HL-60/S4 treated with retinoic acid at 250 ng/mL for 4 days and 3 days (cell line): ENCODE results near the gene PLXNA4.
"Not testable (repeated sequence)": the region's sequence is repeated elsewhere in the genome, so short reads cannot be mapped to it uniquely, and the experiment has no call there.

Source experiments
- in situ Hi-C: fragments of 300-500 bp; cut with MboI; formaldehyde crosslinking; loops from 2 replicates; pipeline ENCODE4 v1.7.0; 2022; ENCODE audit warnings: low sequenced_read_pairs

Gene PLXNA4

DNA sequence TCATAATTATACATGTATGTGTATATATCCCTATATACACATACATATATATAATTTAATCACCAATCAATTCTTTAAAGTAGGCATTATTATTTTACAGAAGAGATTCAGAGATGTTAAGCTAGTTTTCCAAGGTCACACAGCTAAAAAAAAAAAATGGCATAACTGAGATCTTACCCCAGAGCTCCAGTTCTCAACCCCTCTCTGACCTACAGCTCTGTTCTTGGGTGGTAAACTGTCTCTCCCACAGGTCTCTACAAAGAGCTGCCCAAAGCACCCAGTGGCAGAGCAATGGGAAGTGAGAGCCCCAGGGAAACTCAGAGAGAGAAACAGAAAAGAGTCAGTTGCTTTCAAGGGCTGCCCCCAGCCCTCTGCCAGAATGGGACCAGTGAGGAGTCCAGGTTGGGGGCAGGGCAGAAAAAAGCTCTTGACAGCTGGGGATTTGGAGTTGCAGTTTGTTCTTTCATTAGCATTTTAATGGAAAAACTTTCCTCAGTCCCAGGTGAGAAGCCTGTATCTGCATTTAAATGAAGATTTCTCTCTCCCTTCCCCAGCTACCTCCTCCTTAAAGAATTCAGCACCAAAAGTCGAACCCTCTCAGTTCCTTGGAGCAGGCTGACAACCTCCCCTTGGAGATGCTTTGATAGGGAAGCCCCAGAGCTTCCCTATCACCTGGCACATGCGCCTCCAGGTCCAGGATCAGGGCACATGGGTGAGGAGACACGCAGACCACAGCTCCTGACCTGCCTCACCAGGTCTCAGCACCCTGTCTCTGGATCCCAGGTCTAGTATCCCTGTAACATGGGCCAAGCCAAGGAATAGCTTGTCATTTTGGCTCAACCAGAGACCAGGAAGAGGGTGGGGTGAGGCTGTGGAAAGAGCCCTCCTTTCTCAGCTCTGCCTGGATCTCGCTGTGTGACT lies 388.1 kb downstream of the PLXNA4 start:
- in situ Hi-C loops, result no loop called here

- in situ Hi-C loops, result no loop called here
Measured at GRCh38 chr7:132187391-132187790, 388.9 kb downstream of the PLXNA4 start.

DNA sequence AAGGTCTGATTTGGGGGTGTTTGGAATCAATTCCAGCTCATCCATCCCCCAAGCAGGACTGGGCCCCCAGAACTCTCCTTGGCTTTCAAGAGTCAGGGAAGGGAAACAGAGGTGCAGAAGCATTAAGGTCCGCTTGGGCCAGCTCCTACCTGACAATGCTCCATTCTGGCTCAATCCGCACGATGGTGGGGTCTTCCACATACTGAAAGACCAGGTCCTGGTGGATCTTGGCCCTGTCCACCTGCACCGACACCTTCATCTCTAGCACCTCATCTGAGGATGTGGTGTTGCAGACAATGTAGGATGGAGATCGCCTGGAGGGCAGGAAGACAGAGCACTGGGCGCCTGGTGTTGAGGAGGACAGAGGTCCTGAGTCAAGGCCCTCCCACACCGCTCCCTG lies 391.1 kb downstream of the PLXNA4 start:
- in situ Hi-C loops, result no loop called here

- in situ Hi-C loops, result no loop called here
Measured at GRCh38 chr7:132183781-132184380, 392.4 kb downstream of the PLXNA4 start.

DNA sequence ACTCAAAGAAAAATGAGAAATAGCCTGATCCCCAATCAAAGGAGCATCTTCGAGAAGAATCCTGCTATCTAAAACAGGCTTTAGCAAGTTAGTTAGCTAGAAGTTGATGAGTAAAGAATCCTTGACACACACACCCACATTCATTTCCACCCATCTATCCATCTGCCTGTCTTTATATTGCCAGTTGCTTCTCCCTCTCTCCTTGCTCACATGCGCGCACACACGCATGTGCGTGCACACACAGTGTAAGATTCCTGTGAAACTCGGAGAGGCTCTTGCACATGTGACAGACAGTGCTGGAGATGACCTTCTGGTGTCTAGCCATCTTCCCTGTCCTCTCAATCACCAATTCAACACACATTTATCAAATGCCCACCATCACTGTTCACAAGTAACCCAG lies 393.3 kb downstream of the PLXNA4 start:
- in situ Hi-C loops, result no loop called here

DNA sequence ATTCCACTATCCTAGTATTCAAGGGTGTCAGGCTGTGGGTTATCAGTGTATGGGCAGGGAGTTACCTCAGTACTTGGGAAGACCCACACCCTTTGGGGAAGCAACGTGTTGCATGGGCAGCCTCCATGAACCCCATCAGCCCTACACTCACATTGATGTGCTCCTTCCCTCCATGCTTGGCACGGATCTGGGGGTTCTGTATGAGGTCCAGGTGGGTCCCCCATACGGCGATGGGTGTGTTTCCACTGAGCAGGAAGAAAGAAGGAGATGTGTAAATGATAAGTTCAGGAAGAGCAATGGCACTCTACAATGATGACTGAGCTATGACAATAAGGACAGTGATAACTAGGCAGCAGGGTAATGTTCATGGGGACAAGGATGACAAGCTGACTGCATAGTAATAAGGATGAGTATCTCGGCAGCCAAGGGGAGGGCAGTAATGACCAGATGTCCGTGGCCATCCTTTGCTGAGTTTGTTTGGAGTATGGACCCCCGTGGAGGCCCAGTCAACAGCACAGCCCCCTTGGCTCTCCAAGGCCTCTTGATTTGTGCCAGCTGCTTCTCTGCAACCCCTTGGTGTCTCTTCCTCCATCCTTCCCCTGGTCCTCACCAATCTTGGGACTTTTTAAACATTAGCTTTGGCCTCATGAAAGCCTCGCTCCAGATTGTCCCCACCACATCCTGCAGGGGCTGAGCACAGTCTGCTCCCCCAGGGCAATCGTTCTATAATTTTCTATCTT lies 394.2 kb downstream of the PLXNA4 start:
- in situ Hi-C loops, result no loop called here

GRCh38 chr7:132181371-132181770 lies 394.9 kb downstream of the PLXNA4 start:
- in situ Hi-C loops, result no loop called here

GRCh38 chr7:132180481-132180880 lies 395.8 kb downstream of the PLXNA4 start:
- in situ Hi-C loops, result no loop called here

GRCh38 chr7:132179681-132180080 lies 396.6 kb downstream of the PLXNA4 start:
- in situ Hi-C loops, result no loop called here

- in situ Hi-C loops, result no loop called here
Measured at GRCh38 chr7:132179080-132179430, 397.2 kb downstream of the PLXNA4 start.

GRCh38 chr7:132178402-132179079 lies 397.7 kb downstream of the PLXNA4 start:
- in situ Hi-C loops, result not testable (repeated sequence)

DNA sequence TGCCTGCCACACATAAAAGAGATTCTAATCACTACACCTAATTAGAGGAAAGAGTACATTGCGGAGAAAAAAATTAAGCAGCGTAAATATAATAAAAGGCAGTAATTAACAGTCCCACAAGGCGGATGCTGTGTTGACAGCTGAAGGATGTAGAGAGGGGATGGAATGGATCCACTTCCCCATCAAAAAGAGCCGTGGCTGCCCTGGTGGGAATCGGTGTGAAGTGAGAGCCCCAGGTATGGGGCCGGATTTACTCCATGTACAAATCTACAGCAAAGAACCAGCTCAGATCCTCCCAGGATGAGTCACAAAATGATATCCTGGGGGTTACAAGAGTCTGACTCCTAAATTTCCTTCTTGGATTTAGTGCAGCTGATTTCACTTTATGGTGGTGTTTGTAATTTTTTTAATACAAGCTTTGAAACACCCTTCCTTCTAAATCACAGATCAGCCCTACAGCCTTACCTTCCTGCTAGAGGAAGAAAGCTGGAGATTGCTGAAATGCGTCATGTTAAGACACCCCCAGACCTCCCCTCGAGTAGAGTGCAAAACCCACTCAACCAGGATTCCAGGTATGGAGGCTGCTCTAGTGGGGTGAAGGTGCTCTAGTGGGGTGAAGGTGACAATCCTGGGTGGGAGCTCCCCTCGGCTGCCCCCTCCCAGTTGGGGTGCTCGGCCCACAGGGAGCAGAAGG lies 398.4 kb downstream of the PLXNA4 start:
- in situ Hi-C loops, result no loop called here

DNA sequence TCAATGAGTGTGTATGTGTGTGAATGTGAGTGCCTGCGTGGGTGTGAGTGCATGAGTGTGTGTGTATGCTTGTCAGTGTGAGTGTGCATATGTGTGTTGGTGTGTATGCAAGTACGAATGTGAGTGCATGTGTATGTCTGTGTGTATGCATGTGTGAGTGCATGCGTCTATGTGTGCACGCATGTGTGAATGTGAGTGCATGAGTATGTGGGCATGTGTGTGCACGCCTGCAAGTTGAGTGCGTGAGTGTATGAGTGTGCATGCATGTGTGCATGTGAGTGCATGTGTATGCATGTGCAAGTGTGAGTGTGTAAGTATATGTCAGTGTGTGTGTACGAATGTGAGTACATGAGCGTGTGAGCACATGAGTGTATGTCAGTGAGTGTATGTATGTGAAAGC lies 399.6 kb downstream of the PLXNA4 start:
- in situ Hi-C loops, result no loop called here

DNA sequence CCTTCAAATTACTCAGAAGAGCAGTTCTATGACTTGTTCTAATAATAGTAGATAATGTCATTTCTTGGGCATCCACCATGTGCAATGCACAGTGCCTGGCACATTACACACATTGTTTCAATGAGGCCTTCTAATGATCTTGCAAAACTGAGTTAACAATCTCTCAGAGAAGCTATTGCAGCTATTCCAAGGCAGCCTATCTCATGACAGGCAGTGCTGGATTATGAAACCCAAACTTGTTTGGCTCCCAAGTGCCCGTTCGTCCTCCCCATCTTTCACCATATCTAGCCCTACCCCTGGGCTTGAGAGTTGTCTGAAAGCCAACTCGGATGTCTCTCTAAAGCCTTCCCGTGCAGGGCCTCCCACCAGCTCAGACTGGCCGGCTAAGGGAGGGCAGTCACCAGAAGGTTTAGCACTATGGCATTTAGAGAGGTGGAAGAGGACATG lies 405.1 kb downstream of the PLXNA4 start:
- in situ Hi-C loops, result no loop called here

DNA sequence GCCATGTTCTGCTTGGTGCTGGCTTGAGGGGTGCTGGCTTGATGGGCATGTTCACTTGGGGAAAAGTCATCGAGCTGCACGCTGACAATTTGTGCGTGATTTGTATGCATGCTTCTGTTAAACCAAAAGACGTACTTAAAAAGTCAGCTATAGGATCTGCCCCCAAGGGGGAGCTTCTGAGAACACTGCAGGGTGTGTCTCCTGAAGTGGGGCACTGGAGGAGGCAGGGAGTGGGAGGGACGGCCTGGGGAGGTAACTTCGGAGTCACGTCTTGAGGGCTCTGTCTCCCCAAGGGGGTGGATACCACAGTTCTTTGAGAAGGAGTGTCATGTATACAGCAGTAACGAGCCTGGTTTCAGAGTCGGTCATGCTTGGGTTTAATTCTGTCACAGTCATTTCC lies 406.5 kb downstream of the PLXNA4 start:
- in situ Hi-C loops, result no loop called here

- in situ Hi-C loops, result no loop called here
Measured at GRCh38 chr7:132168239-132168638, 408.0 kb downstream of the PLXNA4 start.

DNA sequence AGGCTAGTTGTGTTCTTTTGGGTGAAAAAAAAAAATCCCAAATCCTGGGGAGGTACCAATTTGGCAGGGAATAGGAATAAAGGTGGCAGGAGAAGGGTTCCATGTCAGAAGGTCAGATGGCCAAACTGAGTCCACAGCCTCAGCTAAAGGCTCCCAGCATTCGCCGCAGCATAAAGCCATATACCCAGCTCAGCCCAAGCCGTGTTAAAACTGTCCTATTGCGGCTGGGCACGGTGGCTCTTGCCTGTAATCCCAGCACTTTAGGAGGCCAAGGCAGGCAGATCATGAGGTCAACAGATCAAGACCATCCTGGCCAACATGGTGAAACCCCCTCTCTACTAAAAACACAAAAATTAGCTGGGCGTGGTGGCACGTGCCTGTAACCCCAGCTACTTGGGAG lies 410.6 kb downstream of the PLXNA4 start:
- in situ Hi-C loops, result not testable (repeated sequence)

DNA sequence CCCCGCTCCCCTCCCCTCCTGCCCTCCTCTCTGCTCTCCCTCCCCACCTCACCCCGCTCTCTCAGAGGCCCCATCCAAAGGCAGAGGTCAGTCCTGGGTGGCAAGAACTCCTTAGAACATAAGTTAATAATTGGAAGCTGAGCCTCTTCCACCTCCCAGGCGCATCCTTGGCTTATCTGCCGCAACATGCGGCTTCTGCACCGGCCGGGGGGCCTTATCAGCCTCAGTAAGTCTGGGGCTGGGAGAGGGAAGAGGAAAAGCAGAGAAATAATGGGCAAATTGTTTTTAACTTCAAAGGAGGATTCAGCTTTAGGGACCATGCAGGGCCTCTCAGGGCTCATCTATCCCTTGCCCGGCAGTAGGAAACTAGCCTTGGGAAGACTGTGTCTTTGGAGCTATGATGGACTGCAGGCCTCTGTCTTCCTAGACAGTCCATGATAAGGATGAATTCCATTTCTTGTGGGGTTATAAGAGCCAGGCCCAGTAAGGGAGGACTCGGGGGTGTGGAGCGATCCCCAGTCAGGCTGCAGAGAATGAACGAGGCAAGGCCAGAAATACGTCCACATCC lies 411.6 kb downstream of the PLXNA4 start:
- in situ Hi-C loops, result no loop called here

- in situ Hi-C loops, result no loop called here
Measured at GRCh38 chr7:132162556-132163144, 413.6 kb downstream of the PLXNA4 start.

GRCh38 chr7:132161976-132162375 lies 414.3 kb downstream of the PLXNA4 start:
- in situ Hi-C loops, result no loop called here
